Esophagus muscularis mucosa (tissue), 4 donors: ENCODE results near the gene ARAF. TPM values are rescaled to one million over a fixed set of nuclear protein-coding genes. Genes with fewer than 3 reads are reported as not detected.

Experiments
- DNase-seq: peaks from one replicate; pipeline ENCODE4 v3.0.0-alpha.2; 2017; ENCODE audit errors: extremely low spot score
- H3K27ac ChIP-seq, 4 donors: fragments of 200-600 bp; sonication (generic); replicated peaks in 1 of 4; 1 replicate in 3 of 4; 2 replicates in 1 of 4; pipeline ENCODE4 v1.5.1; 2016 to 2019; ENCODE audit warnings: mild to moderate bottlenecking in 1 of 4
- H3K27me3 ChIP-seq, 4 donors: fragments of 200-600 bp; sonication (generic); one replicate each; pipeline versions ENCODE4 v1.5.1 to v1.6.0; 2016 to 2019
- H3K36me3 ChIP-seq, 4 donors: fragments of 200-600 bp; sonication (generic); one replicate each; pipeline ENCODE4 v1.5.1; 2016 to 2019
- H3K4me1 ChIP-seq, 4 donors: fragments of 200-600 bp; sonication (generic); one replicate each; pipeline ENCODE4 v1.5.1; 2016 to 2019
- H3K4me3 ChIP-seq, 4 donors: fragments of 200-600 bp; sonication (generic); 1 replicate in 2 of 4; 2 replicates in 2 of 4; pipeline ENCODE4 v1.5.1; 2016 to 2019; ENCODE audit warnings: mild to moderate bottlenecking in 4 of 4, moderate library complexity in 1 of 4
- H3K9me3 ChIP-seq, 4 donors: fragments of 200-600 bp; sonication (generic); 1 replicate in 3 of 4; 2 replicates in 1 of 4; pipeline ENCODE4 v1.5.1; 2016 to 2019
- EP300 ChIP-seq: sonication (generic); formaldehyde crosslinking; IDR thresholded peaks from one replicate; pipeline ENCODE4 v1.6.1; 2017; ENCODE audit warnings: antibody characterized with exemption
- POLR2A ChIP-seq: fragments of 450-650 bp; IDR thresholded peaks from one replicate; pipeline ENCODE4 v1.6.1; 2017; ENCODE audit warnings: antibody characterized with exemption, moderate library complexity, mild to moderate bottlenecking, low read depth
- POLR2AphosphoS5 ChIP-seq, 2 donors: sonication (generic); formaldehyde crosslinking; IDR thresholded peaks; one replicate each; pipeline ENCODE4 v1.6.1; 2017; ENCODE audit warnings: antibody characterized with exemption in 2 of 2
- WGBS: methylation state at CpG from one replicate; pipeline ENCODE4 v1.1.5; 2018; 5-methylcytosine and 5-hydroxymethylcytosine counted together
- intact Hi-C: fragments of 100-400 bp; cut with DNase I; formaldehyde crosslinking; loops from one replicate; pipeline ENCODE4 v1.15.1; 2023
- total RNA-seq, 4 donors: library from RNA; depleted of rRNA; stranded (reverse); fragments of >200 nt; gene quantifications; one replicate each; pipeline versions ENCODE4 v1.1.0 to v1.2.1, GENCODE V29; 2016
- TF ChIP-seq, protein P1 (sequence below), 3 experiments: fragments of 200-600 bp in 2 of 3; fragments of 450-650 bp in 1 of 3; sonication (generic) in 2 of 3; IDR thresholded peaks; one replicate each; pipeline ENCODE4 v1.5.1; 2017 to 2019; ENCODE audit warnings: antibody characterized with exemption in 3 of 3, mild to moderate bottlenecking in 2 of 3, moderate library complexity in 1 of 3

The ARAF gene
- total RNA-seq, 4 donors from 2014 or later = 39.3 to 49.6 (median 42.8) TPM

DNA sequence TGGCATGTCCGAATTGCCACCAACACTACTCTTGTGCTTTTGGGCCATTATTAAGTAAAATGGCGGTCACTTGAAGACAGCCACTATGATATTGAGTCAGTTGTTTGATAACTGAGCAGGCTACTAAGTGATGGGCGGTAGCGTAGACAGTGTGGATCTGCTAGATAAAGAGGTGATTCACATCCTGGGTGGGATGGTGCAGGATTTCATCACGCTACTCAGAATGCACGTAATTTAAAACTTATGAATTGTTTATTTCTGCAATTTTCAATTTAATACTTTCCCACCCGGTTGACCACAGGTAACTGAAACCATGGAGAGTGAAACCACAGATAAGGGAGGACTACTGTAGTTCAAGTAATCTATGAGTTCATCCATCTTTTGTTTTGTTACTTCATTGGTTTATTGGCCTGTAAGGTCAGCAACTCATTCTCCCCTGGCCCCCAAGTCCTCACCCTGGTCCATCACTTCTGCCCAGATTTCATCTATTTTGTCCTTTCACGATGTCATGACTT, 2.9 kb downstream of the ARAF start:
- no peak for DNase-seq
- no peak for TF ChIP-seq POLR2A
- no peak for TF ChIP-seq POLR2AphosphoS5 (IDR thresholded peaks at IDR 0.05)
- TF ChIP-seq, protein P1, sequence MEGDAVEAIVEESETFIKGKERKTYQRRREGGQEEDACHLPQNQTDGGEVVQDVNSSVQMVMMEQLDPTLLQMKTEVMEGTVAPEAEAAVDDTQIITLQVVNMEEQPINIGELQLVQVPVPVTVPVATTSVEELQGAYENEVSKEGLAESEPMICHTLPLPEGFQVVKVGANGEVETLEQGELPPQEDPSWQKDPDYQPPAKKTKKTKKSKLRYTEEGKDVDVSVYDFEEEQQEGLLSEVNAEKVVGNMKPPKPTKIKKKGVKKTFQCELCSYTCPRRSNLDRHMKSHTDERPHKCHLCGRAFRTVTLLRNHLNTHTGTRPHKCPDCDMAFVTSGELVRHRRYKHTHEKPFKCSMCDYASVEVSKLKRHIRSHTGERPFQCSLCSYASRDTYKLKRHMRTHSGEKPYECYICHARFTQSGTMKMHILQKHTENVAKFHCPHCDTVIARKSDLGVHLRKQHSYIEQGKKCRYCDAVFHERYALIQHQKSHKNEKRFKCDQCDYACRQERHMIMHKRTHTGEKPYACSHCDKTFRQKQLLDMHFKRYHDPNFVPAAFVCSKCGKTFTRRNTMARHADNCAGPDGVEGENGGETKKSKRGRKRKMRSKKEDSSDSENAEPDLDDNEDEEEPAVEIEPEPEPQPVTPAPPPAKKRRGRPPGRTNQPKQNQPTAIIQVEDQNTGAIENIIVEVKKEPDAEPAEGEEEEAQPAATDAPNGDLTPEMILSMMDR (IDR thresholded peaks at IDR 0.05) = no peak
- TF ChIP-seq EP300 = no peak
- intact Hi-C loops = loop anchor here (5.0 kb wide), 1 partner anchor 93 kb away; the partner anchor contains the start of gene UXT
- Histone ChIP-seq H3K27ac (no peak overlapping the region), H3K4me1 (peaks cover 12 to 35% (median 29%) of the 10 kb centered on the region in 4 donors), H3K27me3 (no peaks in the 10 kb centered on the region), H3K36me3 (peaks cover 20 to 57% (median 46%) of the 10 kb centered on the region in 4 donors), H3K4me3 (no peak overlapping the region), H3K9me3 (peaks cover 0 to 4% (median 0%) of the 10 kb centered on the region in 4 donors)
- 79% methylated on average over 8 of the region's 8 CpGs for WGBS

DNA sequence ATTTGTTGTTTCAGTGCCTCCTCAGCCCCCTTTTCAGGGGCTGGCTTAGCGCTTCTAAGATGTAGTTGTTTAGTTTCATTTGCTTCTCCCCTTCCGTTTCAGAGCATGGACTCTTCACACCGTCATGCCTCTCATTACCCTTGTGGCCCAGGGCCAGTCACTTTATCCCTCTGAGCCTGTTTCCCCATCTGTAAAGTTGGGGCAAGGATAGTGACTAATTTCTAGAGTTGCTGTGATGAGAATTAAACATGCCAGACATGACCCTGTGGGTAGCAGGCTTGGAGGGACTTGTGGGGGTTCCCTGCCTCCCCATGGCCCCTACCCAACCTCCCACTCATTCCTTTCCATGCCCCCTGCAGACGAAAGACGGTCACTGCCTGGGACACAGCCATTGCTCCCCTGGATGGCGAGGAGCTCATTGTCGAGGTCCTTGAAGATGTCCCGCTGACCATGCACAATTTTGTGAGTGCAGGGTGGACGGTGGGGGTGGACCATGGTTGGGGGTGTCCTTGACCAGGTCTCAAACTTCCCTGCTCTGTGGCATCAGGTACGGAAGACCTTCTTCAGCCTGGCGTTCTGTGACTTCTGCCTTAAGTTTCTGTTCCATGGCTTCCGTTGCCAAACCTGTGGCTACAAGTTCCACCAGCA, 3.6 kb downstream of the ARAF start:
- peaks cover 25 to 64% (median 54%) of the 10 kb centered on the region in 4 donors for H3K36me3 ChIP-seq
- 63% methylated on average over 12 of the region's 12 CpGs for WGBS
- no peak for DNase-seq

DNA sequence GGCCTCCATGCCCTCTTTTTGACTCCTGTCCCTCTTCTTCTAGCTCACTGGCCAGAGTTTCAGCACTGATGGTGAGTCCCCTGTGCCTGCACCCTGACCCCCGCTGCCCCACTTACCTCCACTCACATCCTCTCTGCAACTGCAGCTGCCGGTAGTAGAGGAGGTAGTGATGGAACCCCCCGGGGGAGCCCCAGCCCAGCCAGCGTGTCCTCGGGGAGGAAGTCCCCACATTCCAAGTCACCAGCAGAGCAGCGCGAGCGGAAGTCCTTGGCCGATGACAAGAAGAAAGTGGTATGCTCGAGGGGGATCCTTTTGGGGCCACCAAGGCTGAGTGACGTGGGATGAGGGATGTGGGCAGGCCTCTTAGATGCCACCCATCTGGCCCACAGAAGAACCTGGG, 5.8 kb downstream of the ARAF start:
- TF ChIP-seq POLR2AphosphoS5 (IDR thresholded peaks at IDR 0.05) (no peak), EP300 (no peak), POLR2A (no peak)
- TF ChIP-seq, protein P1 (IDR thresholded peaks at IDR 0.05) = no peak
- intact Hi-C loops = no loop called here
- 87% methylated on average over 11 of the region's 11 CpGs for WGBS
- no peak overlapping the region for H3K4me3 ChIP-seq
- no peaks in the 10 kb centered on the region for H3K27me3 ChIP-seq
- no peak overlapping the region for H3K27ac ChIP-seq
- peaks cover 36 to 86% (median 73%) of the 10 kb centered on the region in 4 donors for H3K36me3 ChIP-seq
- DNase-seq = no peak
- no peaks in the 10 kb centered on the region for H3K9me3 ChIP-seq
- peaks cover 11 to 21% (median 15%) of the 10 kb centered on the region in 4 donors for H3K4me1 ChIP-seq

More for the DNA sequence above, 3.6 kb downstream of the ARAF start:
- no peak overlapping the region for H3K4me3 ChIP-seq
- peaks cover 12 to 34% (median 28%) of the 10 kb centered on the region in 4 donors for H3K4me1 ChIP-seq
- H3K27me3 ChIP-seq = no peaks in the 10 kb centered on the region
- intact Hi-C loops = loop anchor here (5.0 kb wide), 1 partner anchor 93 kb away; the partner anchor contains the start of gene UXT
- H3K27ac ChIP-seq = no peak overlapping the region
- H3K9me3 ChIP-seq = peaks cover 0 to 4% (median 0%) of the 10 kb centered on the region in 4 donors
- TF ChIP-seq, protein P1 (IDR thresholded peaks at IDR 0.05) = no peak
- TF ChIP-seq POLR2AphosphoS5 (IDR thresholded peaks at IDR 0.05) (no peak), EP300 (no peak), POLR2A (no peak)

DNA sequence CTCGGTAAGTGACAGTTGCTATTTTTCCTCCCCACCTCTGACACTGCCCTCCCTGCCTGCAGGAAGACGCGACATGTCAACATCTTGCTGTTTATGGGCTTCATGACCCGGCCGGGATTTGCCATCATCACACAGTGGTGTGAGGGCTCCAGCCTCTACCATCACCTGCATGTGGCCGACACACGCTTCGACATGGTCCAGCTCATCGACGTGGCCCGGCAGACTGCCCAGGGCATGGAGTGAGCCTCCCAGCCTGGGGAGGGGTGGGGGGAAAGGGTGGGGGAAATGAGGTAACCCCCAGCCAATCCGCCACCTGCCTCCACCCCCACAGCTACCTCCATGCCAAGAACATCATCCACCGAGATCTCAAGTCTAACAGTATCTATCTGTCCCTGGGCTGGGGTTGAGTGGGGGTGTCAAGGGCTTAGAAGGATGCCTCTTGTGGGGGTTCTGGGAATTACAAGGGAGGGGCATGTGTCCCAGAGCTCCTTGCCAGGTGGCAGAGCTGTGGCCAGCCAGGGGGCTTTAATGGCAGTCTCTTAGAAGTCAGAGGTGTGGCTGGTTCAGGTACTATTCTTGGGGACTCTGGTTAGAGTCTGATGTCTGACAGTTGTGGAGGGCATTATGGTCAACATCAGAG, 7.8 kb downstream of the ARAF start:
- 90% methylated on average over 13 of the region's 13 CpGs for WGBS
- no peak for TF ChIP-seq POLR2AphosphoS5 (IDR thresholded peaks at IDR 0.05)
- no peak for TF ChIP-seq EP300
- TF ChIP-seq, protein P1 (IDR thresholded peaks at IDR 0.05) = peak in 1 of 3 experiments; percentile 37
- no peak for TF ChIP-seq POLR2A
- Histone ChIP-seq H3K27me3 (peaks cover 0 to under 1% (median 0%) of the 10 kb centered on the region in 4 donors), H3K36me3 (peaks cover 32 to 79% (median 68%) of the 10 kb centered on the region in 4 donors), H3K4me3 (no peak overlapping the region), H3K27ac (no peak overlapping the region), H3K4me1 (peaks cover 2 to 12% (median 11%) of the 10 kb centered on the region in 4 donors), H3K9me3 (no peaks in the 10 kb centered on the region)
- DNase-seq = no peak
- intact Hi-C loops = no loop called here
